SK-N-DZ (cell line): ENCODE data around the gene HLA-DQB1. TPM values are rescaled to one million over a fixed set of nuclear protein-coding genes. Genes with fewer than 3 reads are reported as not detected.
"Not testable (repeated sequence)": the region's sequence is repeated elsewhere in the genome, so short reads cannot be mapped to it uniquely, and the experiment has no call there.

Experiments used
- DNase-seq: peaks from one replicate; pipeline ENCODE4 v3.0.0-alpha.2; 2015; ENCODE audit warnings: low spot score
- polyA plus RNA-seq, 2 experiments: library from polyadenylated mRNA; depleted of rRNA; stranded (reverse); fragments of >200 nt; gene quantifications; 2 replicates each; pipeline ENCODE4 v1.2.3, GENCODE V29; 2014

Gene HLA-DQB1
- not detected in 2 replicates for polyA plus RNA-seq (2014; cell fraction: cytosol; rRNA removed)
- polyA plus RNA-seq (2014; cell fraction: nucleus; rRNA removed) = not detected in 2 replicates

DNA sequence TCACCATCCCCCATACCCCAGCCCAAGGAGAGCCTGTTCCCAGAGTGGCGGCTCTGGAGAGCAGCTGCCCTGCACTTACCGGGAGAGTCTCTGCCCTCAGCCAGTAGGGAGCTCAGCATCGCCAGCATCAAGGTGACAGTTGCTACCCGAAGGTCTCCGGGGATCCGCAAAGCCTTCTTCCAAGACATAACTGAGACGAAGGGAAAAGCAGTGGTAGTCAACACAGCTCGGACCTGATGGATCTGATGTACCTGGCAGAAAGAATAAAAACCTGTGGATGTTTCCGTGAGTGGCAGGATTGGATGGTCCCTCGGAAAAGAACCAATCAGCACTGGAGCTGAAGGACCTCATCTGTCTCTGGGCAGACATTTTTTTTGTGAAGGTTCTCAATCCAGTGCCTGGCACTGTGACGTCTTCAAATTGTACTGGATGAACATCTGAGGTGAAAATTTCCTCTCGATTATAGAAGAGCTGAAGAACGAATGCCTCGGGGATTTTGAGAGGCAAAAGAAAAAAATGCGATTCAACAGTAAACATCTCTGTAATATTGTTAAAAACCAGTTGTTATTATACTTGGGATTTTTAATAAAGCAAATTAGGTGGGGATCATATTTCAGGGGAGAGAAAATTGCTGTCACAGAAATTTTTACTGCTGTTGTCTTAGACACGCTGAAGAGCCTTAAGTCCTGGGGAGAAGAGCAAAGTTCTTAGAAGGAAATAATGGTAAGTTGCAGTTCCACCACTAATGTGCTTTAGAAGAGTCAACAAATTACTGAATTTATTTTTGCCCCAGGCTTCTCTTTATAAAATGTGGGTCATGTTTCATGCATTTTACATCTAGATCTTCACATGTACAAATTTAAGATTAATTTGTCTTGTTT, at the start of gene HLA-DQB1:
HLA-DQB1 (minus strand) TSS at position 238 of the 881 bp plus-strand sequence; CDS start at position 188, 50 bp downstream.
- no peak for DNase-seq

DNA sequence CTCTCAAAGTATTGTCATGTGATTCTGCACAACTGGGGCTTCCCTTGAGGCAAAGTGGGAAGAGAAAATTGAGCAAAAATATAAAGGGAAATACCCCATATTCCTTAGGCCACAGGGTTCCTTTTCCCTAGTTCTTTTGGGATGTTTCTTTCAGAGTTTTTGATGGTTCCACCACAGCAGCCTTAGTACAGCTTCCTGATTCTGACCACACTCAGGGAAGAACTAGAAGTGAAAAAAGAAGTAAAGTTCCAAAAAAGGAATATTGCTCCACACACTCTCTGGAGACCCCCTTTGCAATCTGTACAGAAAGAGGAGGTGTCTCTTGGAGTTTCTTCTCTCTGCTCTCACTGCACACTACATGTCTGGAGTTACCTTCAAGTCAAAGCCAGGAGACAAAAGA, 46.8 kb upstream of the HLA-DQB1 start:
- DNase-seq = no peak

DNA sequence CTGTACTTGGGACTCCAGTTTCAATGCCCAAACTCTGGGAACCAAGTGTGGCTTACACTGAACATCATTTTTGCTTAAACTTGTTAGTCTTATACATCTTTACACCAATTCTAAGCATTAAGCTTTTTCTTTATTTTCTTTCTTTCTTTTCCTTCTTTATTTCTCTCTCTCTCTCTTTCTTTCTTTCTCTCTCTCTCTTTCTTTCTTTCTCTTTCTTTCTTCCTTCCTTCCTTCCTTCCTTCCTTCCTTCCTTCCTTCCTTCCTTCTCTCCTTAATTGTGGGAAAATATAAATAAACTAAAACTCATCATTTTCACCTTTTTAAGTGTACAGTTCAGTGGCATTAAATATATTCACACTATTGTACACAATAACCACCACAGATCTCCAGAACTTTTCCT, 43.2 kb upstream of the HLA-DQB1 start:
- DNase-seq = no peak

DNA sequence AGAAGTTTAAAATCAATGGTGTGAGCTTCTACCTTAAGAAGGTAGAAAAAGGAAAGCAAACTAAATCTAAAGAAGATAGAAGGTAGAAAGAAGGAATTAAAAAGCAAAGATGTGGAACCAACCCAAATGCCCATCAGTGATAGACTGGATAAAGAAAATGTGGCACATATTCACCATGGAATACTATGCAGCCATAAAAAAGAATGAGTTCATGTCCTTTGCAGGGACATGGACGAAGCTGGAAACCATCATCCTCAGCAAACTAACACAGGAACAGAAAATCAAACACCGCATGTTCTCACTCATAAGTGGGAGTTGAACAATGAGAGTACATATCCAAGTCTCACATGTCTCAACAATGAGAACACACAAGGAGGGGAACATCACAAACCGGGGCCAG, 38.7 kb upstream of the HLA-DQB1 start:
- DNase-seq = not testable (repeated sequence)

DNA sequence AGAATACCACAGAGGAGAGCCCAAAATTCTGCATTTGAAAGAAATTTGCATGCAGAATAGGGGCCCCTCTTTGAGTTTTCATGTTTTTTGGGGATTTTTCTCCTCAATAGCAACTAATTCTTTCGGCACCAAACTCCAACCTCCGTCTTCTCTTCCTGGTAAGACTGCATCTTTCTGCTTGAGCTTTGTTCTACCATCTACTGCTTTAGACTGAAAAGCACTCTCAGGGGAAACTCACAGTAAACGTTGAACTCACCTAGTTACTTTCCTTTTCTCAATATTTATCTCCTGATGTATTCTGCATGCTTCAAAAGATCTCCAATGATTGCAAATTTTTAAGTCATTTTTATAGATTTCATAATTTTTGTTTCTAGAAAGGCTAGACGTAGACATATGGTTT, 36.9 kb upstream of the HLA-DQB1 start:
- no peak for DNase-seq

DNA sequence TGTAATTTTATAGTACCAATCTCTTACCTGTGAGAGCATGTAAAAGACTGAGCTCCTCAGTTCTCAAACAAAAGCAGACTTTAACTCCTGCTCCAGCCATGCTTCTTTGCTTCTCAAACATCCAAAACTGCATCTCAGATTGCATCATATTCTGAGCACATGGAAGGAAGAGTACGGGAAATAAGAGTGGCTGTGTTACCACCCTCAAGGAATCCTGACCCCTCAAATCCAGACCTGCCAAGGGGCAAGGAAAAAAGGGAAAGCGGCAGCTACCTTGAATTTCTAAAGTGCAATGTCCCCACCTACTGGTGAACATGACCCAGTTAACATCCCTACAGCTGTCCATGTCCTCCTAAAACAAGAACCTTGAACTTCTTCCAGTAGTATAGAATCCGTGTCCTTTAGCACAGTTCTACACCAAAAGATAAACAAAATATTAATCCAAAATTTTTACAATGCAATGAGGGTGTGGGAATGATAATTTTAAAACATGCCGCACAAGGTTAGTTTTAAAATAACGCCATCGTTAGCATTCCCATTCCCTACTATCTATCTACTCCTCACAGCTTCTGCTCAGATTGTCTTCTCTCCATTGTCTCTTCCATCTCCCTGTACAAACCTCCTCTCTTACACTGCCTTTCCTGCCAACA, 34.1 kb upstream of the HLA-DQB1 start:
- DNase-seq = peak; percentile 61

DNA sequence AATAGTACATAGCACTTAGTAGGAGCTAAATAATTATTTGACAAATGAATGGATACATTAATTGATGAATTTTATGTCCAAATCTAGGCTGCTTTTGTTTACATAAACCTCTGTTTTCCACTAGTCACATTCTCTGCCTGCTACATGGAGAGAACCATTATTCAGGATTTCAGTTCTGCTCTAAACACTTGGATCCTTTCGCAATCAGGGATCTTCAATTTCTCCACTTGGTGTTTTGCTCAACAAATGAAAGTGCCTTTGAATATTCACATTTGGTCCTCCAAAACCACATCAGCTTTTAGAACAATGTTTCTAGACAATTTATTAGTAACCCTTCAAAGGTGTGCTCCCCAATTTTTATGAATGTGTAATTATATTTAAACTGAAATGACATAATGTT, 30.6 kb upstream of the HLA-DQB1 start:
- DNase-seq = no peak

DNA sequence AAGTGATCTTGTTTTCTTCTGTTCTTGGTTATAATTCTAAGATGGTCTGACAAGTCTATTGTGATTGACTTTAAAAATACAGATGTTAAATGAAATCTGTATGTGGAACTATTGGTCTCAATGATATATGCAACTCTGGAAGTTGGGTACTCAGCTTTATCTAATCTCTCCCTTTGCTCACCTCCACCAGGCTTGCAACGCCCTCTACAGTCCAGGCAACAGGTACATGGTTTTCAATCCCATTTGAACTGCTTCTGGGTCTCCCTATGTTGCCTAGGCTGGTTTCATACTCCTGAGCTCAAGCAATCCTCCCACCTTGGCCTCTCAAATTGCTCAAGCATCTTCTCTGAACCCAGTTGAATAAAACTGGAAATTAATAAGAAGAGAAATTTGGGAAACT, 25.6 kb upstream of the HLA-DQB1 start:
- no peak for DNase-seq

DNA sequence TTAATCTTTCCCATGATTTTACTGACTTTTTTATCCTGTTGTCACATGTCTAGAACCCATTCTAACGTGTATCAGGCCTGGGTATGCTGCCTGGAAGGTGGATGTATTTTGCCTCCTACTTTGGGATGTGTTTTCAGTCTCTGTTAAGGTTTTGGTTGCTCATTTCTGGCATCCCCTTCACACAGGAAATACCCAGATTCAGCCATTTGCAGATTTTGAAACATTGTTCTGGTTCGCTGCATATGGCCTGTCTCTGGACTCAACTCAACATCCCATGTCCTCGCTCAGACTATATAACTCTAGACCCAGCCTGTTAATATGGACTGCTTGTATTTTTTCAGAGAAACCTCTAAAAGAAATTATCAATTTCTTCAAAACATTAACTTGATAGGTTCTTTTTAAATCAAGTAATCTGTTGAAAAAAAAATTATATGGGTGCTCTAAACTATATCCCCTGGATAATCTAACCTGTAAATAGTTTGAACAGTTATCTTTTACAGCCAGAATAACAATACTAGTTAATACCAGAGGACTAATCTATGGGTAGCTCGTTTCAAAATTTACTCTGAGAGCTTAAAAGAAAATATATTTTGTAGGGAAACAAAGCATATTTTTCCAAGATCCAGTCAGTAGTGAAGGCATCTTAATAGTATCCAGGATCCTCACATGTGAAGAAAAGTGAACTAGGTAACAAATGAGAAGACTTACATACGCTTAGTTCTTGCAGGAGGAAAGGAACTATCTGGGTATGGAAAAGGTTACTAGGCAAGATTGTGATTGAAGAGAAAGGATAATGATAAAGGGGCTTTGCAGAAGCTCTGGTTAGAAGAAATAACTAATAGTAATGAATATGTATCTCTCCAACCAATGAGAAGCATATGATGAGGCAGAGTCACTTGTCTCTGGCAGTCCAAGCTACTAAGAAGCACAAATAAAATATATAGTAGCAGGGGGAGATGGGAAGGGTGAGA, 23.4 kb upstream of the HLA-DQB1 start:
- no peak for DNase-seq

DNA sequence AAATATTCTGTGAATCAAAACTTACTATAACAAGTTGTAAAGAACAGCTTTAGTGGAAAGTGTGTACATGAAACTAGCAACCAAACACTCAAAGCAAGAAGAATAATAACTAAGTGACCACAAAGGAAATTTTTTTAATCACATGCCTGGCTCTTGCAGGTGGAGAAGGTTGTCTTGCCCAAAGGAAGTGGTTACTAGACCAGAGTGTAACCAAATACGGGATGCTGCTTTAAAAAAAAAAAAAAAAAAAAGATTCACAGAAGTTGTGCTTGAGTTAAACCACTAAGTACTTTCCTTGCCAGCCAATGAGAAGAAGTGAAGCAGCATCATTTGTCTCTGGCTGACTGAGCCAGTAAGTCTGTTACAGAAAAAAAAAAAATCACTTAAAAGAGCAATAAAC, 19.1 kb upstream of the HLA-DQB1 start:
- DNase-seq = no peak

DNA sequence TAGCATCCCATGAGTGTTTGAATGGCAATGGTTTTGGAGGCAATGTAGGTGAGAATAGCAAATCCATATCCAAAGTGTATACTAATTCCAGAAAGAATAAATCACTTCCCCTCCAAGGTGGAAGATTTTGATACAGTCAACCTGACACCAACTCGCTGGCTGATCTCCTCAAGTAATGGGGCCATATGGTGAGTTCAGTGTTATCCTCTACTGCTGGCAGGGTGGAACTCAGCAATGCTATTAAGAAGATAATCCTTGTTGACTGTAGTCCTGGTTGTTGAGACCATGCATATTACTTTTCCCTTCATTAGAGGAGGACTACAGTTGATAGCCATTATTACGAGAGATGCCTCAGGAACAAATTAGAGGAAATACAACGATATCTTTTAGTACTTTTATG, 17.8 kb upstream of the HLA-DQB1 start:
- no peak for DNase-seq

DNA sequence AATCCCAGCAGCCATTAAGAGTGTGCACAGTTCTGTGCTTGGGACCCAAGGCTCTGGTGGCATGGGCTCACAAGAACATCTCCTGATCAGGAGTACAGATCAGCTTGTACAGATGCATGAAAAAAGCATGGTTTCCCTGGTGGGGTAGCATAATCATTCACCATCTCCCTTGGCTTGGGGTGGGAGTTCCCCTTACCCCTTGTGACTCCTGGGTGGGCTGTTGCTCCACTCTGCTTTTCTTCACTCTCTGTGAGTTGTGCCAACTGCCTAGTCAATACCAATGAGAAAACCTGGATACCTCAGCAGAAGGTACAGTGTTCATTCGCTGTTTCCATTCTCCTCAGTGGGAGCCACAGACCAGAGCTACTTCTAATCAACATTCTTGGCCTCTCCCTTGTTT, 13.6 kb upstream of the HLA-DQB1 start:
- no peak for DNase-seq

DNA sequence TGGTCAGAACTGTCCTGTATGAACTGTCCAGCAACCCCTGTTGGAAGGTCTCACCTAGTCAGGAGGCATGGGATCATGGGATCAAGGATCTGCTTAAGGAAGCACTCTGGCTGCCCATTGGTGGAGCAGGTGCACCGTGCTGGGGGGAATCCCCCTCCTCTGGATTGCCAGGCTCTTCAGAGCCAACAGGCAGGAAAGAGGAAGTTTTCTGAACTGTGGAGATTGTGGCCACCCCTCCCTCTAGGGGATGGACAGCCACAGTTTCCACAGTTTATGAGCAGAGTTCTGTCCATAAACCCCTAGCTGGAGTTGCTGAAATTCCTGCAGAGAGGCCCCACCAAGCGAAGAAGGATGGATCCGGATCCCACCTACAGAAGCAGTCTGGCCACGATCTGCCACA, 13.0 kb upstream of the HLA-DQB1 start:
- no peak for DNase-seq

DNA sequence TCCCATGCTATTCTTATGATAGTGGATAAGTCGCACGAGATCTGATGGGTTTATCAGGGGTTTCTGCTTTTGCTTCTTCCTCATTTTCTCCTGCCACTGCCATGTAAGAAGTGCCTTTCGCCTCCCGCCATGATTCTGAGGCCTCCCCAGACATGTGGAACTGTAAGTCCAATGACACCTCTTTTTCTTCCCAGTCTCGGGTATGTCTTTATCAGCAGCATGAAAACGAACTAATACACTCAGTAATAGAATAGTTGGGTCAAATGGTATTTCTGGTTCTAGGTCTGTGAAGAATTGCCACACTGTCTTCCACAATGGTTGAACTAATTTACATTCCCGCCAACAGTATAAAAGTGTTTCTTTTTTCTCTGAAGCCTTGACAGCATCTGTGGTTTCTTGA, 7.7 kb upstream of the HLA-DQB1 start:
- DNase-seq = not testable (repeated sequence)

DNA sequence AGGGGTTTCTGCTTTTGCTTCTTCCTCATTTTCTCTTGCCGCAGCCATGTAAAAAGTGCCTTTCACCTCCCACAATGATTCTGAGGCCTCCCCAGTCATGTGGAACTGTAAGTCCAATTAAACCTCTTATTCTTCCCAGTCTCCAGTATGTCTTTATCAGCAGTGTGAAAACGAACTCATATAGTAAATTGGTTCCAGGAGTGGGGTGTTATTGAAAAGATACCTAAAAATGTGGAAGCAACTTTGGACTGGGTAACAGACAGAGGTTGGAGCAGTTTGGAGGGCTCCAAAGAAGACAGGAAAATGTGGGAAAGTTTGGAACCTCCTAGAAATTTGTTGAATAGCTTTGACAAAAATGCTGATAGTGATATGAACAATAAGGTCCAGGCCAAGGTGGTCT, 5.5 kb upstream of the HLA-DQB1 start:
- not testable (repeated sequence) for DNase-seq

DNA sequence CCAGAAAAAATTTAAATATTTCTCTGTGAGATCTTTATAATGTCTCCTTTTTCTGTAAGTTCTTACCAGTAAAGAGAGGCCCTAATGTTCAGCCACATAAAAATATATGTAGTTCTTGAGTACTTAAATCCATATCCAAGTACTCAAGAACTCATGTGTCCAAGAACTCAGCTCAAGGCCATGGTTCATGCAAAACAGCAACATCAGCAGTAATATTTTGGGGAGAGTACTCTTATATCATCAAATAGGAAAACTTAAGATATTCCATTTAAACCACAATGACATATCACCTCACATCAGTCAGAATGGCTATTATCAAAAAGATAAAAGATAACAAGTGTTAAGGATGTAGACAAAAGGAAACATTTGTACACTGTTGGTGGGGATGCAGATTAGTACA, 3.4 kb upstream of the HLA-DQB1 start:
- no peak for DNase-seq

DNA sequence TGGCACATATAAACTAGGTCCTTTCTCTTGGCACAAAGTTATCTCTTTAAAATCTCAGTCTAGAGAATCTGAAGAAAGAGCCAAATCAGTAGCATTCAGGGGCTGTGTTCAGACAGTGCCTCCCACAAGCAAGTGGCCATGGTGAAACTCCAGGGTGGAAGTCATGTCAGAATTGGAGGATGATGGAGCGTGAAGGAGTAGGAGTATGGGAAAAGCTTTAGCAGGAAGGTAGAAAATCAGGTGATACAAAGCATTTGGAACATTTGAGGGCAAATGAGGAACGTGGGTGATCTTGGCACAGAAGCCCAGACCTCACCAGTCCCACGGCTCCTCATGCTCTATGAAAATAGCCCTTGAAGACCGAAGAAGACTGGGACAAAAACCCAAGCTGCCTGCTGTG, 2.8 kb upstream of the HLA-DQB1 start:
- no peak for DNase-seq

DNA sequence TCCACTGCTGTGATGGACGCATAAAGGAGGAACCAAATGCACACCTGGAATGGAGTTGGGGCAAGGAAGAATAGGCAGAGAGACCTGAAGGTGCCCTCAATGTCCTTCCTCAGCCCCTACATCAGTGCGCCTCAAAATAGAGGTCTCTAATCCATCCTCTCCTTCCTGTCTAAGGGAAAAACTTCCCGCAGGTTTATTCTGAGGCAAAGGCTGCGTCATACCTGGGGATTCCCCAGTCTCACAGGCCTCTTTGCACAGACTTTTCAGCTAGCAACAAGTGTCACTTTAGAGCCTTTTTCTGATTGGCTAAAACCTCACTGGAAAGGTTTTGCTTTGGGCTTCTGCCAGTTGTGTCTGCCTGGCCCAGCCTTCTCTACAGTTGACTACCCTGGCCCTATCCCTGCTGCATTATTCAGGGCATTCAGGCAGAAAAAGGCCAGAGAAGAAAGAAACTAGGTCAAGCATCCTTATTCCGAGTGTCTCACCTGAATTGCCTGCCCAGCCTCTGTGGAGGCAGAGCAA, 1.8 kb upstream of the HLA-DQB1 start:
- DNase-seq = no peak

DNA sequence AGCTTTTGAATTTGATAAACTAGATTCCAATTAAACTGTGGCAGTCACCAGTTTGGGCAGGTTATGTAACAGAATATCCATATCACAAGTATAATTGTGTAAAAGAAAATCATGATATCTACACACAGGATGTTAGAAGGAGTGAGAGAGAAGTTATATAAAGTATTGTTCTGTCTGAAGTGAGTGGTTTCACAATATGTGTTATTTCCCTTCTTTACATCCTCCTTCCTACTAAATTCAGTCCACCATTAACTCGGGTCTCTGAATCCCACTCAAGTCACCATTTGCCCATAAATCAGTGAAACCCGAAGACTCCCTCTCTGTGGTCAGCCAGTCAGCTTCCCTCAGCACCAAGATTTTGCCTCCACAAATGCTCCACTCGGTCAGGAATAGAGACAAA, 796 bp downstream of the HLA-DQB1 start:
- no peak for DNase-seq

DNA sequence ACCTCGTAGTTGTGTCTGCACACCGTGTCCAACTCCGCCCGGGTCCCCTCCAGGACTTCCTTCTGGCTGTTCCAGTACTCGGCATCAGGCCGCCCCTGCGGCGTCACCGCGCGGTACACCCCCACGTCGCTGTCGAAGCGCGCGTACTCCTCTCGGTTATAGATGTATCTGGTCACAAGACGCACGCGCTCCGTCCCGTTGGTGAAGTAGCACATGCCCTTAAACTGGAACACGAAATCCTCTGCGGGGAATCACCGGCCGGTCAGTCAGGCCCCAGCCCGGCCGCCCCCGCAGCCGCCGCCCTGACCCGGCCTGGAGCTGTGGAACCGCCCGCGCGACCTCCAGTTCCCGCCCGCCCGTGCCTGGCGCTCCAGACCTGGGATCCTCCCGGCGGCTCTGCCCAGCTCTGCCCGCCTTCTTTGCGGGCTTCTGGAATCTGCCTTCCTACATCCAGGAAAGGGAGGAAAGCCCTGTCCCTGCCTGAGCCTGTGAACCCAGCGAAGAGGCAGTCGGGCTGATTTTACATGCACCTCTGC, 1.6 kb downstream of the HLA-DQB1 start:
- DNase-seq = no peak

DNA sequence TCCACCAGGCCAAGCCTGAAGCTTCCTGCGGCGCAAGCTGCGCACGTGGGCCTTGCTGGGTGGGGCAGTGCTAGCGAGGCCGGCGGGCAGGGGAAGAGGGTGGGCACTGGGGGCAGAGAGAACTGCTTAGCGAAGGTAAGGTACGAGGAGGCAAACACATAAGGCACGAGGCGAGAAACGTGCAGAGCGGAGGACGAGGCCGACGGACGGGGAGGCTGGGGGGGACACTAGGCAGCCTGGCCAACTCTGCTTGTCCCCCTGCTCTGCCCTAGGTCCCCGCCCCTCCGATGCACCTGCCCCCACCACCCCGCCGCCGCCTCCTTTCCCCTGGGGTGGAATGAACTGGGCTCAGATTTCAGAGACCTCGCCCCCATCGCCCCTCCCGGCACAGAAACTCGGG, 2.1 kb downstream of the HLA-DQB1 start:
- DNase-seq = no peak
